ENCODE results near the gene PLAAT2. TPM values are rescaled to one million over a fixed set of nuclear protein-coding genes. Genes with fewer than 3 reads are reported as not detected.
A peak's percentile ranks its signal among the peaks of the same experiment; 100 is the strongest.

The PLAAT2 gene
- total and polyA plus RNA-seq, 2 of the 13 experiments (the other 11 are each of a cell fraction or from before 2014, with no cell fraction given): 0.22 TPM; not detected in 1

GRCh38 chr11:63536669-63537292 is 26.4 kb downstream of the PLAAT2 start, which contains the start of gene PLAAT4:
Gene PLAAT4, plus strand, starts transcription at chr11:63536808. Its CDS starts 61 bp downstream, at chr11:63536869.
- no peaks in the 10 kb centered on the region for H4K20me1 ChIP-seq (ENCODE audit: insufficient read depth, low read length)
- no peaks in the 10 kb centered on the region for H3K36me3 ChIP-seq (replicated peaks in 1 of 2; ENCODE audit: control insufficient read depth in 1 of 2, insufficient read depth in 2 of 2, low read length in 2 of 2)
- H3K27ac ChIP-seq (ENCODE audit: extremely low read length, insufficient read depth, low read length): no peak within 1 kb of the TSS
- H3K9me3 ChIP-seq (ENCODE audit: low read length): no peaks in the 10 kb centered on the region
- DNase-seq (ENCODE audit: low spot score) (peak; percentile 16), ATAC-seq (peak; percentile 82), FAIRE-seq (no peak)
- peaks cover 0 to 17% of the 10 kb centered on the region in 2 experiments; a peak in 2 of 5 replicates for H3K27me3 ChIP-seq (ENCODE audit: control insufficient read depth in 1 of 2, insufficient read depth in 2 of 2, low read length in 2 of 2)
- peak within 1 kb of the TSS; percentile 86 for H3K4me2 ChIP-seq (ENCODE audit: low read depth, low read length)
- ChIA-PET CTCF (ENCODE audit: low intra/inter-chr PET ratio, low total read pairs) (no interaction called here), POLR2A (interaction anchor here (0.6 kb wide), 1 partner anchor 27 kb away, joined by 3 read pairs; no protein-coding TSS in a partner anchor)
- H3K79me2 ChIP-seq (ENCODE audit: insufficient read depth, low read length): no peaks in the 10 kb centered on the region
- peaks cover 19% of the 10 kb centered on the region for H3K4me1 ChIP-seq (ENCODE audit: insufficient read depth, low read length)
- in situ Hi-C loops (cut with HindIII; ENCODE audit: extremely low pct_ligation_motif_present, low pct_unique_long_range_greater_than_20kb): no loop called here
- 5% methylated on average over 5 of the region's 10 CpGs for WGBS (ENCODE audit: low lambda C conversion rate)
- H3K4me3 ChIP-seq (replicated peaks in 1 of 3; ENCODE audit: insufficient read depth in 1 of 3, low read depth in 2 of 3, low read length in 3 of 3): peak within 1 kb of the TSS; percentile 5 to 51 (median 47); a peak in 5 of 6 replicates
- peak within 1 kb of the TSS; percentile 20 for H2AFZ ChIP-seq (ENCODE audit: low read length)
- intact Hi-C loops (cut with micrococcal nuclease; ENCODE audit: unreplicated experiment): no loop called here
- BruUV-seq (replicated peaks): no TSS peak
- H3K9ac ChIP-seq (ENCODE audit: insufficient read depth, low read depth, low read length): no peak within 1 kb of the TSS
- no peak for TF ChIP-seq KAT2B (IDR thresholded peaks at IDR 0.05; ENCODE audit: borderline replicate concordance, low read depth, low read length)
- no peak for TF ChIP-seq MIER2 (CRISPR knock-in tag; IDR thresholded peaks at IDR 0.05)
- TF ChIP-seq ZNF710 (CRISPR knock-in tag; IDR thresholded peaks at IDR 0.05; ENCODE audit: borderline replicate concordance): no peak
- 0 out of 2 replicates have a peak, but pooled peaks have one; percentile 32 for TF ChIP-seq ZNF800 (CRISPR knock-in tag; IDR thresholded peaks at IDR 0.05)
- TF ChIP-seq MAFG (CRISPR knock-in tag; IDR thresholded peaks at IDR 0.05): no peak
- TF ChIP-seq KDM6A (CRISPR knock-in tag; IDR thresholded peaks at IDR 0.05; ENCODE audit: low read depth): no peak
- TF ChIP-seq IRF2 (CRISPR knock-in tag; IDR thresholded peaks at IDR 0.05): peak; percentile 57; the same call in 1 of the 2 replicates
- no peak for TF ChIP-seq ZNF746 (CRISPR knock-in tag; IDR thresholded peaks at IDR 0.05)
- TF ChIP-seq ZNF263 (CRISPR knock-in tag; IDR thresholded peaks at IDR 0.05): peak; percentile 58; the same call in 1 of the 2 replicates
- TF ChIP-seq ZNF639 (CRISPR knock-in tag; conservative IDR thresholded peaks at IDR 0.05): no peak
- no peak for TF ChIP-seq SP1 (IDR thresholded peaks at IDR 0.05)
- TF ChIP-seq SP1 (CRISPR knock-in tag; IDR thresholded peaks at IDR 0.05): no peak
- TF ChIP-seq ZSCAN21 (CRISPR knock-in tag; IDR thresholded peaks at IDR 0.05; ENCODE audit: borderline replicate concordance): no peak
- TF ChIP-seq YEATS2 (CRISPR knock-in tag; IDR thresholded peaks at IDR 0.05; ENCODE audit: borderline replicate concordance): no peak
- TF ChIP-seq ERF (CRISPR knock-in tag; IDR thresholded peaks at IDR 0.05): no peak
- TF ChIP-seq MIXL1 (CRISPR knock-in tag; IDR thresholded peaks at IDR 0.05): 0 out of 2 replicates have a peak, but pooled peaks have one; percentile 15
- 0 out of 2 replicates have a peak, but pooled peaks have one; percentile 15 for TF ChIP-seq SALL1 (CRISPR knock-in tag; IDR thresholded peaks at IDR 0.05)
- TF ChIP-seq BCL6 (CRISPR knock-in tag; IDR thresholded peaks at IDR 0.05): no peak
